Fibroblast of mammary gland (primary cell): Measurements from ENCODE around the gene LEPROT.

Experiments used
- DNase-seq: peaks from one replicate; pipeline ENCODE4 v3.0.0-alpha.2; 2010; ENCODE audit warnings: low read depth
- H3K4me3 ChIP-seq: 2 replicates; pipeline ENCODE4 v1.5.1; 2011; ENCODE audit warnings: low read depth, mild to moderate bottlenecking, low read length, moderate library complexity; ENCODE audit not compliant: control insufficient read depth
- CTCF ChIP-seq: conservative IDR thresholded peaks from 2 replicates; pipeline ENCODE4 v1.5.1; 2011; ENCODE audit warnings: low read depth, low read length, inconsistent platforms; ENCODE audit not compliant: control insufficient read depth, insufficient read depth

The LEPROT gene

GRCh38 chr1:65471861-65472332, 51.4 kb downstream of the LEPROT start:
- peak; percentile 53 for DNase-seq
- no peak for TF ChIP-seq CTCF
- no peak overlapping the region for H3K4me3 ChIP-seq

- H3K4me3 ChIP-seq: no peak overlapping the region
- DNase-seq: no peak
- TF ChIP-seq CTCF: no peak
These were observed 55.9 kb downstream of the LEPROT start for GRCh38 chr1:65476327-65476726.

- no peak for DNase-seq
- no peak overlapping the region for H3K4me3 ChIP-seq
- TF ChIP-seq CTCF: no peak
These were observed 57.2 kb downstream of the LEPROT start for GRCh38 chr1:65477414-65478378.

- H3K4me3 ChIP-seq: no peak overlapping the region
- DNase-seq: no peak
- no peak for TF ChIP-seq CTCF
These were observed 58.0 kb downstream of the LEPROT start for GRCh38 chr1:65478379-65479026.

- no peak for DNase-seq
- TF ChIP-seq CTCF: no peak
- H3K4me3 ChIP-seq: no peak overlapping the region
These were observed 59.2 kb downstream of the LEPROT start for GRCh38 chr1:65479554-65480204.

GRCh38 chr1:65480684-65481405, 60.4 kb downstream of the LEPROT start:
- no peak for DNase-seq
- TF ChIP-seq CTCF: no peak
- no peak overlapping the region for H3K4me3 ChIP-seq
